Astrocyte (in vitro differentiated cells and primary cell): Measurements from ENCODE around the gene TACR2.

ENCODE experiments used
- EZH2 ChIP-seq: IDR thresholded peaks from 2 replicates; pipeline ENCODE4 v1.6.1; 2012; ENCODE audit warnings: mild to moderate bottlenecking, low read length, inconsistent platforms; ENCODE audit not compliant: insufficient read depth
- TF ChIP-seq, protein P1 (sequence below): IDR thresholded peaks from 2 replicates; pipeline ENCODE4 v1.5.1; 2011; ENCODE audit warnings: low read depth, mild to moderate bottlenecking, inconsistent platforms, low read length, moderate library complexity; ENCODE audit not compliant: insufficient read depth

DNA sequence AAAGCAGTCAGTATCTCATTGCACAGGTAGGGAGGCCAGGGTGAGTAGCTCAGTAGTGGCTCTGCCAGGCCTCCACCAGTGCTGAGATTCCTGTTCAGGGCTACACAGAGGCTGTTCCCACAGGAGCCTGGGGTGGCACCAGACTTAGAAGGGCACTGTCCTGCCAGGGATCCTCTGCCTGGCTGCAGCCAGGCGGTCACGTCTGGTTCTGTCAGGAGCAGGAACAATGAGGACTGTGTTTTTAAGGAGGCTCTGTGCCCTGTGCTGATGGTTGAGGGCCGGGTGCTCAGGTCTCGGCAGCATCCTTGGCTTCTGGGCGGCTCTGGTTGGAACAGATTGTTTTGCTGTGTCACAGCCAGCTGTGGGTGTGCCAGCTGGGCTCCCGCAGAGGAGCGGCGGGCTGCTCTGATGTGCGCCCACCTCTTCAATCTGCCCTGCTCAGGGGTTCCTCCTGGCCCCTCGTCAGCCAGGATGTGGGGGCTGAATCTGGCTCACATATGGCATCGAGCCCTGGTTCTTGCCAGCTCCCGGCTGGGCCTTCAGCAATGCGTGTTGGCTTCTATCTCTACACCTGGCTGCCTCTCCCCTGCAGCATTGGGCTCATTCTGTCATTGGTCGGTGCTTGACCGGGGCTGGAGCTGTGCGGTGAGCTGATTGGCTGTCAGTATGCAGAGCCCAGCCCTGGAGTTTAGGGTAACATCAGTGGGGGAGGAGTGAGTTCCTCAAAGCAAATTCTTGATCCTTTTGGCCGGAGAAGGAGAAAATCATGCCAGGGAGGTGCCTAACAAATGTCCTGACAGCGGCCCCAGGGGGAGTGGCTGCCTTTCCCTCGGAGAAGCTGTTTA lies 41.2 kb downstream of the TACR2 start:
- TF ChIP-seq, protein P1, sequence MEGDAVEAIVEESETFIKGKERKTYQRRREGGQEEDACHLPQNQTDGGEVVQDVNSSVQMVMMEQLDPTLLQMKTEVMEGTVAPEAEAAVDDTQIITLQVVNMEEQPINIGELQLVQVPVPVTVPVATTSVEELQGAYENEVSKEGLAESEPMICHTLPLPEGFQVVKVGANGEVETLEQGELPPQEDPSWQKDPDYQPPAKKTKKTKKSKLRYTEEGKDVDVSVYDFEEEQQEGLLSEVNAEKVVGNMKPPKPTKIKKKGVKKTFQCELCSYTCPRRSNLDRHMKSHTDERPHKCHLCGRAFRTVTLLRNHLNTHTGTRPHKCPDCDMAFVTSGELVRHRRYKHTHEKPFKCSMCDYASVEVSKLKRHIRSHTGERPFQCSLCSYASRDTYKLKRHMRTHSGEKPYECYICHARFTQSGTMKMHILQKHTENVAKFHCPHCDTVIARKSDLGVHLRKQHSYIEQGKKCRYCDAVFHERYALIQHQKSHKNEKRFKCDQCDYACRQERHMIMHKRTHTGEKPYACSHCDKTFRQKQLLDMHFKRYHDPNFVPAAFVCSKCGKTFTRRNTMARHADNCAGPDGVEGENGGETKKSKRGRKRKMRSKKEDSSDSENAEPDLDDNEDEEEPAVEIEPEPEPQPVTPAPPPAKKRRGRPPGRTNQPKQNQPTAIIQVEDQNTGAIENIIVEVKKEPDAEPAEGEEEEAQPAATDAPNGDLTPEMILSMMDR, result no peak
- TF ChIP-seq EZH2, result no peak
